A549 (cell line): ENCODE data around the gene ZNF821.

Experiments used
- EP300 ChIP-seq, 2 experiments: fragments of >200 bp; sonication (Bioruptor Twin); formaldehyde crosslinking; IDR thresholded peaks; 2 replicates in 1 of 2; 3 replicates in 1 of 2; pipeline ENCODE4 v1.6.1; 2016 to 2017
- ESRRA ChIP-seq: fragments of 150-350 bp; IDR thresholded peaks from 2 replicates; pipeline ENCODE4 v1.6.1; 2014; ENCODE audit warnings: mild to moderate bottlenecking, low read length, borderline replicate concordance
- RAD21 ChIP-seq, 2 experiments: fragments of >200 bp in 1 of 2; sonication (Bioruptor Twin) in 1 of 2; formaldehyde crosslinking in 1 of 2; IDR thresholded peaks in 1 of 2; conservative IDR thresholded peaks in 1 of 2; 2 replicates in 1 of 2; 3 replicates in 1 of 2; pipeline ENCODE4 v1.6.1; 2012 to 2018; ENCODE audit warnings: inconsistent platforms in 1 of 2
- ZFP36 ChIP-seq: fragments of 450-650 bp; IDR thresholded peaks from 2 replicates; pipeline ENCODE4 v1.6.1; 2014; ENCODE audit warnings: borderline replicate concordance; ENCODE audit not compliant: partially characterized antibody
- TF ChIP-seq, protein P1 (sequence below): fragments of 250-450 bp; sonication (Bioruptor Pico); IDR thresholded peaks from 2 replicates; pipeline ENCODE4 v1.5.0; 2021; ENCODE audit warnings: mild to moderate bottlenecking, moderate library complexity, borderline replicate concordance
- TF ChIP-seq, protein P2 (sequence below): fragments of 450-650 bp; IDR thresholded peaks from 2 replicates; pipeline ENCODE4 v1.6.1; 2014; ENCODE audit warnings: antibody characterized with exemption
- TF ChIP-seq, protein P3 (sequence below): fragments of 200-600 bp; sonication (generic); IDR thresholded peaks from 2 replicates; pipeline ENCODE4 v1.6.1; 2016; ENCODE audit warnings: antibody characterized with exemption, mild to moderate bottlenecking, moderate library complexity

GRCh38 chr16:71830359-71830758 is 53.6 kb downstream of the ZNF821 start:
- no peak for TF ChIP-seq RAD21 (conservative IDR thresholded peaks at IDR 0.05 in 1 of 2, IDR thresholded peaks at IDR 0.05 in 1 of 2)
- TF ChIP-seq, protein P1, sequence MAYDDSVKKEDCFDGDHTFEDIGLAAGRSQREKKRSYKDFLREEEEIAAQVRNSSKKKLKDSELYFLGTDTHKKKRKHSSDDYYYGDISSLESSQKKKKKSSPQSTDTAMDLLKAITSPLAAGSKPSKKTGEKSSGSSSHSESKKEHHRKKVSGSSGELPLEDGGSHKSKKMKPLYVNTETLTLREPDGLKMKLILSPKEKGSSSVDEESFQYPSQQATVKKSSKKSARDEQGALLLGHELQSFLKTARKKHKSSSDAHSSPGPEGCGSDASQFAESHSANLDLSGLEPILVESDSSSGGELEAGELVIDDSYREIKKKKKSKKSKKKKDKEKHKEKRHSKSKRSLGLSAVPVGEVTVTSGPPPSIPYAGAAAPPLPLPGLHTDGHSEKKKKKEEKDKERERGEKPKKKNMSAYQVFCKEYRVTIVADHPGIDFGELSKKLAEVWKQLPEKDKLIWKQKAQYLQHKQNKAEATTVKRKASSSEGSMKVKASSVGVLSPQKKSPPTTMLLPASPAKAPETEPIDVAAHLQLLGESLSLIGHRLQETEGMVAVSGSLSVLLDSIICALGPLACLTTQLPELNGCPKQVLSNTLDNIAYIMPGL (CRISPR knock-in tag), result no peak
- TF ChIP-seq EP300 (IDR thresholded peaks at IDR 0.05), result no peak
- TF ChIP-seq ESRRA, result no peak
- TF ChIP-seq ZFP36, result no peak
- TF ChIP-seq, protein P2, sequence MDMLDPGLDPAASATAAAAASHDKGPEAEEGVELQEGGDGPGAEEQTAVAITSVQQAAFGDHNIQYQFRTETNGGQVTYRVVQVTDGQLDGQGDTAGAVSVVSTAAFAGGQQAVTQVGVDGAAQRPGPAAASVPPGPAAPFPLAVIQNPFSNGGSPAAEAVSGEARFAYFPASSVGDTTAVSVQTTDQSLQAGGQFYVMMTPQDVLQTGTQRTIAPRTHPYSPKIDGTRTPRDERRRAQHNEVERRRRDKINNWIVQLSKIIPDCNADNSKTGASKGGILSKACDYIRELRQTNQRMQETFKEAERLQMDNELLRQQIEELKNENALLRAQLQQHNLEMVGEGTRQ, result no peak
- TF ChIP-seq, protein P3, sequence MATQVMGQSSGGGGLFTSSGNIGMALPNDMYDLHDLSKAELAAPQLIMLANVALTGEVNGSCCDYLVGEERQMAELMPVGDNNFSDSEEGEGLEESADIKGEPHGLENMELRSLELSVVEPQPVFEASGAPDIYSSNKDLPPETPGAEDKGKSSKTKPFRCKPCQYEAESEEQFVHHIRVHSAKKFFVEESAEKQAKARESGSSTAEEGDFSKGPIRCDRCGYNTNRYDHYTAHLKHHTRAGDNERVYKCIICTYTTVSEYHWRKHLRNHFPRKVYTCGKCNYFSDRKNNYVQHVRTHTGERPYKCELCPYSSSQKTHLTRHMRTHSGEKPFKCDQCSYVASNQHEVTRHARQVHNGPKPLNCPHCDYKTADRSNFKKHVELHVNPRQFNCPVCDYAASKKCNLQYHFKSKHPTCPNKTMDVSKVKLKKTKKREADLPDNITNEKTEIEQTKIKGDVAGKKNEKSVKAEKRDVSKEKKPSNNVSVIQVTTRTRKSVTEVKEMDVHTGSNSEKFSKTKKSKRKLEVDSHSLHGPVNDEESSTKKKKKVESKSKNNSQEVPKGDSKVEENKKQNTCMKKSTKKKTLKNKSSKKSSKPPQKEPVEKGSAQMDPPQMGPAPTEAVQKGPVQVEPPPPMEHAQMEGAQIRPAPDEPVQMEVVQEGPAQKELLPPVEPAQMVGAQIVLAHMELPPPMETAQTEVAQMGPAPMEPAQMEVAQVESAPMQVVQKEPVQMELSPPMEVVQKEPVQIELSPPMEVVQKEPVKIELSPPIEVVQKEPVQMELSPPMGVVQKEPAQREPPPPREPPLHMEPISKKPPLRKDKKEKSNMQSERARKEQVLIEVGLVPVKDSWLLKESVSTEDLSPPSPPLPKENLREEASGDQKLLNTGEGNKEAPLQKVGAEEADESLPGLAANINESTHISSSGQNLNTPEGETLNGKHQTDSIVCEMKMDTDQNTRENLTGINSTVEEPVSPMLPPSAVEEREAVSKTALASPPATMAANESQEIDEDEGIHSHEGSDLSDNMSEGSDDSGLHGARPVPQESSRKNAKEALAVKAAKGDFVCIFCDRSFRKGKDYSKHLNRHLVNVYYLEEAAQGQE, result no peak
